ENCODE data around the gene EMX1. TPM values are rescaled to one million over a fixed set of nuclear protein-coding genes. Genes with fewer than 3 reads are reported as not detected.

The EMX1 gene
- total RNA-seq = not detected

GRCh38 chr2:72917138-72917876 is at the start of gene EMX1:
Gene EMX1, plus strand, starts transcription at chr2:72917519. Its CDS starts 334 bp downstream, at chr2:72917853.
- no peak for DNase-seq (ENCODE audit: low spot score)
- intact Hi-C loops (cut with DNase I) = no loop called here
- ATAC-seq = no peak

- ATAC-seq (no peak), DNase-seq (ENCODE audit: low spot score) (no peak)
- intact Hi-C loops (cut with DNase I) = no loop called here
Measured at GRCh38 chr2:72871060-72871459, 46.3 kb upstream of the EMX1 start.

GRCh38 chr2:72871880-72872279 is 45.4 kb upstream of the EMX1 start:
- intact Hi-C loops (cut with DNase I) = no loop called here

DNA sequence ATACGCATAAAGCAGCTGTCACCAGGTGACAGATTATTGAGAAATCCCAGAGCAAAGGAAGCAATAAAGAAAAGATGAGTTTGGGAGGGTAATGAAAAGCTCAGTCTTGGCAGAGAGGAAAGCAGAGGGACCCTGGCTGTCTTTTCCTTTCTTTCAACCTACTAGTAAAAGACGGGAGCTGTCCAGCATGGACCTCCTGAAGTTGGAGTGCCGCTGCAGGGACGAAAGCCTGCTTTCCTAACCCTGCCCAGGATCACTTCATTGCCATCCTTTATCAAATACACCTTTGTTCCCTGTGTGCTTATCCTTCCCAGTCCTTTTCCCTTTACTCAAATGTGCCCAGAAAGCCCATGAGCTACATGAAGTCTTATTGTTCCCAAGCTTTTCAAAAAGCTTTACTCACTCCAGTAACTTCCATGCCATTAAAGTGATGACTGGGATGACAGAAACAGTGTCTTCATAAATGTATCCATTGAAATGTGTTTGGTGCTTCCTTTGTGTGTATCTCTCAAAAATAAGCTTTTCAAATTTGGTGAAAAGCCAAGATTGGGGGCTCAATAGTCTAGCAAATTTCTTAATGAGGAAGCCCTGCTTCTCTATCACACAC is 33.9 kb upstream of the EMX1 start:
- ATAC-seq (no peak), DNase-seq (ENCODE audit: low spot score) (no peak)

More at GRCh38 chr2:72871880-72872279, 45.4 kb upstream of the EMX1 start:
- no peak for ATAC-seq
- DNase-seq (ENCODE audit: low spot score) = no peak

GRCh38 chr2:72886505-72887031 is 30.8 kb upstream of the EMX1 start:
- ATAC-seq (no peak), DNase-seq (ENCODE audit: low spot score) (no peak)
- intact Hi-C loops (cut with DNase I) = no loop called here

More for the DNA sequence above, 33.9 kb upstream of the EMX1 start:
- intact Hi-C loops (cut with DNase I) = no loop called here

- peak; percentile 83 for DNase-seq (ENCODE audit: low spot score)
Measured at GRCh38 chr2:72887032-72887739, 30.1 kb upstream of the EMX1 start, which contains the start of gene SPR. Gene SPR, plus strand, starts transcription at chr2:72887408. Its CDS starts 25 bp downstream, at chr2:72887433.

GRCh38 chr2:72887740-72888437 is 29.4 kb upstream of the EMX1 start:
- intact Hi-C loops (cut with DNase I) = no loop called here
- ATAC-seq (peak; percentile 85), DNase-seq (ENCODE audit: low spot score) (peak; percentile 94)

More at GRCh38 chr2:72887032-72887739, 30.1 kb upstream of the EMX1 start, which contains the start of gene SPR:
- intact Hi-C loops (cut with DNase I) = no loop called here
- peak; percentile 90 for ATAC-seq

GRCh38 chr2:72888438-72889202 is 28.7 kb upstream of the EMX1 start:
- no peak for ATAC-seq
- intact Hi-C loops (cut with DNase I) = no loop called here
- DNase-seq (ENCODE audit: low spot score) = no peak

- no peak for DNase-seq (ENCODE audit: low spot score)
- ATAC-seq = no peak
- intact Hi-C loops (cut with DNase I) = loop anchor here (5.0 kb wide), 2 partner anchors 272 to 287 kb away; no protein-coding TSS in a partner anchor
Measured at GRCh38 chr2:72889991-72890390, 27.3 kb upstream of the EMX1 start.

DNA sequence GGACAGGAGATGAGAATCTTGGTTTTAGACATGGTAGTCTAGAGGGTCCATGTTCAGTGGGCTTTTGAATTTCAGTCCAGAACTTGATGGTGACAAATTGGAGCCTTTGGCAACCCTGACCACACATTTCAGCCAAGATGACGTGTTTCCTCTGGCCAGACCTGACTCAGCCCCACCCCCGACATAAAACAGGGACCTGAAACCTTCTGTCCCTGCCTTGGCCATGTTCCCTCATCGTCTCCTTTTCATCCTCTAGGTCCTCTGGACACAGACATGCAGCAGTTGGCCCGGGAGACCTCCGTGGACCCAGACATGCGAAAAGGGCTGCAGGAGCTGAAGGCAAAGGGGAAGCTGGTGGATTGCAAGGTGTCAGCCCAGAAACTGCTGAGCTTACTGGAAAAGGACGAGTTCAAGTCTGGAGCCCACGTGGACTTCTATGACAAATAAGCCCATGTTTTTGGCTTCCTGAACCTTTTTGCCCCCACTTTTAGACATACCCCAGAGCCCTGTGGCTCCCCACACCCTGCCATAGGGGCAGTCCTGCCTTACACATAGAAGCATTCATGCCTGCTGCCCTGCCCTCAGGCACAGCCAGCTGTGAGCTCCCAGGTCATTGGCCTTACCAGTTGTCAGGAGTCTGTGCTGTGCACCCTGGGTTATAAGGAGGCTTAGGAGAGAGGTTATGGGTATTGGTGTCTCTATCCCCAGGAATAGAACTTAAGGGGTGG is 26.1 kb upstream of the EMX1 start:
- intact Hi-C loops (cut with DNase I) = loop anchor here (5.0 kb wide), 2 partner anchors 271 to 286 kb away; no protein-coding TSS in a partner anchor
- ATAC-seq (no peak), DNase-seq (ENCODE audit: low spot score) (no peak)

GRCh38 chr2:72892506-72893173 is 24.7 kb upstream of the EMX1 start:
- intact Hi-C loops (cut with DNase I) = loop anchor here (5.0 kb wide), 2 partner anchors 270 to 285 kb away; no protein-coding TSS in a partner anchor
- peak; percentile 77 for ATAC-seq
- peak; percentile 79 for DNase-seq (ENCODE audit: low spot score)

DNA sequence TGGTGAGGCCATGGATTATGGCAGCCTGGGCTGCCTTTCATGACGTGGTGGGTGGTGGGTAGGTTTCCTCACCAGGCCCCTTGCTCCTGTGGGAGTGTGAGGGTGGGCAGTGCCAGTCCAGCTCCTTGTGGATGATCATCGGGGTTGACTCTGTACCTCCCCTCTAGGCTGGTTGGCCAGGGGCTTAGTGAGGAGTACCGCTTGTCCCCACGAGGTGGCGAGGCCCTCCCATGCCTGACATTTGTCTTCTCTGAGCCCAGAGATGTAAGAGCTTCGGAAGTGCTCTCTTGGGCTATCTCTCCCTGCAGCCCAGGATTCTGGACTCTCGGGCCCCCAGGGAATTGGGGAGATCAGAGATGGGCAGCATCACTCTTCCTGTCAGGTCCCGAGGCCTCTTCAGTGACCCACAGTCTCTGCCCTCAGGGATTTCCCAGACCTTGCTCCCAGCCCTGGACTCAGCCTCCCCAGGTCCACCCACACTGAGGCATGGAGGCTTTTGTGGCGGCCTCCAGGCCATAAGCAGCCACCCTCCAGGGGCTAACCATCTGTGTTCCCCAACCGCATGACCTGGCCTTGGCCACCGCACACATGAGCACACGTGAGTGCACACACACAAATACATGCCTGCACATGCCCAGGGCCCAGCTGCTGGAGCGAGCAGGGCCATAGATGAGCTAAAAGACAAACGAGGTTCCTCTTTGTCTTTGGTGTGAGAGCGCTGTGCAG is 23.6 kb upstream of the EMX1 start:
- DNase-seq (ENCODE audit: low spot score) (no peak), ATAC-seq (peak; percentile 63)
- intact Hi-C loops (cut with DNase I) = loop anchor here (5.0 kb wide), 2 partner anchors 269 to 284 kb away; no protein-coding TSS in a partner anchor

- intact Hi-C loops (cut with DNase I) = loop anchor here (5.0 kb wide), 2 partner anchors 268 to 283 kb away; no protein-coding TSS in a partner anchor
- no peak for DNase-seq (ENCODE audit: low spot score)
- ATAC-seq = no peak
Measured at GRCh38 chr2:72894514-72894913, 22.8 kb upstream of the EMX1 start.

GRCh38 chr2:72895154-72895553 is 22.2 kb upstream of the EMX1 start:
- intact Hi-C loops (cut with DNase I) = no loop called here
- ATAC-seq (no peak), DNase-seq (ENCODE audit: low spot score) (no peak)

- DNase-seq (ENCODE audit: low spot score) (no peak), ATAC-seq (peak; percentile 31)
- intact Hi-C loops (cut with DNase I) = no loop called here
Measured at GRCh38 chr2:72895759-72896281, 21.5 kb upstream of the EMX1 start.

- no peak for DNase-seq (ENCODE audit: low spot score)
- intact Hi-C loops (cut with DNase I) = no loop called here
- ATAC-seq = no peak
Measured at GRCh38 chr2:72896446-72896845, 20.9 kb upstream of the EMX1 start.

Measured in sciatic nerve (tissue), 2 donors.